A549 (cell line): ENCODE results near the gene CORO2A. TPM values are rescaled to one million over a fixed set of nuclear protein-coding genes. Genes with fewer than 3 reads are reported as not detected.

ENCODE experiments used
- ATAC-seq, 2 experiments: fragments of 200-7000 bp in 1 of 2; fragments of >200 bp in 1 of 2; cut with Nextera tagmentation in 1 of 2; cut with Tn5 transposase in 1 of 2; 3 replicates each; pipeline versions ENCODE4 v1.8.0 to v1.9.1; 2018 to 2020; ENCODE audit warnings: mild to moderate bottlenecking in 1 of 2, moderate library complexity in 1 of 2
- CTCF ChIA-PET: fragments of 300-600 bp; sonication (Branson Sonifier 250); formaldehyde crosslinking; extraction: SDS; loops from one replicate; lab custom pipeline; 2021; ENCODE audit warnings: antibody characterized with exemption, inconsistent platforms; lab: Yijun Ruan, JAX
- POLR2A ChIA-PET: fragments of 350-600 bp; formaldehyde crosslinking; extraction: SDS; loops from one replicate; lab custom pipeline; 2021; ENCODE audit warnings: antibody characterized with exemption, inconsistent platforms; lab: Yijun Ruan, JAX
- DNase-seq, 2 experiments: peaks; one replicate each; pipeline versions ENCODE4 v3.0.0 to v3.0.0-alpha.2; 2011 to 2016; ENCODE audit warnings: low read depth in 1 of 2, low spot score in 1 of 2
- FAIRE-seq: peaks from 2 replicates; lab custom pipeline; 2011; peaks lifted over from hg19 to GRCh38; lab: Jason Lieb, UNC
- H3K27ac ChIP-seq, 2 experiments: fragments of >200 bp; sonication (Bioruptor Twin); formaldehyde crosslinking; 3 replicates each; pipeline ENCODE4 v1.5.1; 2016 to 2017
- H3K4me1 ChIP-seq: fragments of >200 bp; sonication (Bioruptor Twin); formaldehyde crosslinking; 3 replicates; pipeline ENCODE4 v1.6.1; 2016
- H3K4me2 ChIP-seq: fragments of >200 bp; sonication (Bioruptor Twin); formaldehyde crosslinking; 3 replicates; pipeline ENCODE4 v1.6.1; 2016
- H3K4me3 ChIP-seq: fragments of >200 bp; sonication (Bioruptor Twin); formaldehyde crosslinking; 3 replicates; pipeline ENCODE4 v1.5.1; 2016
- H3K9me3 ChIP-seq: fragments of >200 bp; sonication (Bioruptor Twin); formaldehyde crosslinking; 3 replicates; pipeline ENCODE4 v1.6.1; 2016
- CEBPB ChIP-seq, 2 experiments: fragments of >200 bp in 1 of 2; sonication (Bioruptor Twin) in 1 of 2; formaldehyde crosslinking in 1 of 2; IDR thresholded peaks; 2 replicates each; pipeline ENCODE4 v1.6.1; 2012 to 2016
- CHD2 ChIP-seq: fragments of 150-350 bp; IDR thresholded peaks from 2 replicates; pipeline ENCODE4 v1.6.1; 2014; ENCODE audit warnings: low read length; ENCODE audit not compliant: partially characterized antibody
- EHF ChIP-seq: fragments of 250-450 bp; sonication (Bioruptor Pico); IDR thresholded peaks from 2 replicates; pipeline ENCODE4 v1.5.0; 2020; ENCODE audit warnings: mild to moderate bottlenecking
- EP300 ChIP-seq, 2 experiments: fragments of >200 bp; sonication (Bioruptor Twin); formaldehyde crosslinking; IDR thresholded peaks; 2 replicates in 1 of 2; 3 replicates in 1 of 2; pipeline ENCODE4 v1.6.1; 2016 to 2017
- FOSB ChIP-seq: fragments of 250-450 bp; sonication (Bioruptor Pico); IDR thresholded peaks from 2 replicates; pipeline ENCODE4 v1.5.0; 2020; ENCODE audit warnings: mild to moderate bottlenecking, moderate library complexity
- GATA3 ChIP-seq: IDR thresholded peaks from 2 replicates; pipeline ENCODE4 v1.6.1; 2012; ENCODE audit warnings: borderline replicate concordance
- HMGXB4 ChIP-seq: fragments of 250-450 bp; sonication (Bioruptor Pico); IDR thresholded peaks from 2 replicates; pipeline ENCODE4 v1.5.0; 2021; ENCODE audit warnings: mild to moderate bottlenecking, moderate library complexity, borderline replicate concordance
- HOXB13 ChIP-seq: fragments of 250-450 bp; sonication (Bioruptor Pico); IDR thresholded peaks from 2 replicates; pipeline ENCODE4 v1.5.0; 2020; ENCODE audit warnings: low read depth, mild to moderate bottlenecking, moderate library complexity
- KDM1A ChIP-seq: fragments of 200-600 bp; sonication (generic); IDR thresholded peaks from 2 replicates; pipeline ENCODE4 v1.6.1; 2016; ENCODE audit warnings: low read depth, mild to moderate bottlenecking
- KDM5A ChIP-seq: fragments of 200-600 bp; sonication (generic); IDR thresholded peaks from 2 replicates; pipeline ENCODE4 v1.6.1; 2016; ENCODE audit warnings: antibody characterized with exemption, mild to moderate bottlenecking
- MAFK ChIP-seq: fragments of 450-650 bp; IDR thresholded peaks from 2 replicates; pipeline ENCODE4 v1.6.1; 2014; ENCODE audit not compliant: partially characterized antibody
- MAX ChIP-seq: IDR thresholded peaks from 2 replicates; pipeline ENCODE4 v1.6.1; 2012
- PHF8 ChIP-seq: fragments of 200-600 bp; sonication (generic); IDR thresholded peaks from 2 replicates; pipeline ENCODE4 v1.6.1; 2016; ENCODE audit warnings: low read depth, mild to moderate bottlenecking, antibody characterized with exemption, moderate library complexity, borderline replicate concordance
- POLR2A ChIP-seq: IDR thresholded peaks from 2 replicates; pipeline ENCODE4 v1.6.1; 2012; ENCODE audit warnings: mild to moderate bottlenecking, low read length
- POLR2AphosphoS2 ChIP-seq: conservative IDR thresholded peaks from 2 replicates; pipeline ENCODE4 v1.6.1; 2012; ENCODE audit warnings: low read length, improper control_type of control experiment, inconsistent platforms
- RCOR1 ChIP-seq: fragments of 150-350 bp; IDR thresholded peaks from 2 replicates; pipeline ENCODE4 v1.6.1; 2014; ENCODE audit warnings: antibody characterized with exemption, low read length, low read depth
- SMC3 ChIP-seq: fragments of >200 bp; sonication (Bioruptor Twin); formaldehyde crosslinking; IDR thresholded peaks from 3 replicates; pipeline ENCODE4 v1.6.1; 2018; ENCODE audit warnings: inconsistent platforms
- SREBF2 ChIP-seq: fragments of 450-650 bp; IDR thresholded peaks from 2 replicates; pipeline ENCODE4 v1.6.1; 2014; ENCODE audit warnings: mild to moderate bottlenecking, moderate library complexity
- ZC3H11A ChIP-seq: fragments of 450-650 bp; IDR thresholded peaks from 2 replicates; pipeline ENCODE4 v1.6.1; 2014; ENCODE audit warnings: antibody characterized with exemption, mild to moderate bottlenecking
- ZFP36 ChIP-seq: fragments of 450-650 bp; IDR thresholded peaks from 2 replicates; pipeline ENCODE4 v1.6.1; 2014; ENCODE audit warnings: borderline replicate concordance; ENCODE audit not compliant: partially characterized antibody
- ZNF302 ChIP-seq: fragments of 250-450 bp; sonication (Bioruptor Pico); IDR thresholded peaks from 2 replicates; pipeline ENCODE4 v1.9.0; 2021; ENCODE audit warnings: inconsistent platforms, mild to moderate bottlenecking, moderate library complexity
- ZSCAN20 ChIP-seq: fragments of 250-450 bp; sonication (Bioruptor Pico); IDR thresholded peaks from 2 replicates; pipeline ENCODE4 v1.8.0; 2022; ENCODE audit warnings: mild to moderate bottlenecking, moderate library complexity
- WGBS: methylation state at CpG from one replicate; pipeline ENCODE4 v1.1.6; 2017; ENCODE audit errors: missing lambda C conversion rate; 5-methylcytosine and 5-hydroxymethylcytosine counted together
- polyA plus RNA-seq, 4 experiments: library from polyadenylated mRNA; depleted of rRNA in 3 of 4; stranded (reverse); fragments of >200 nt; fragmentation: RNase III in 1 of 4; extraction: RNeasy Plus Mini Kit Qiagen cat#74134 plus additional on column Dnase treatment in 1 of 4; gene quantifications; 2 replicates in 3 of 4; 3 replicates in 1 of 4; pipeline ENCODE4 v1.2.3, GENCODE V29; 2011 to 2017
- TF ChIP-seq, protein P1 (sequence below): fragments of >200 bp; sonication (Bioruptor Twin); formaldehyde crosslinking; IDR thresholded peaks from 3 replicates; pipeline ENCODE4 v1.6.1; 2016

Gene CORO2A
- polyA plus RNA-seq, 2 of the 4 experiments (the other 2 are of a cell fraction), result 0.49 to 2.0 TPM

DNA sequence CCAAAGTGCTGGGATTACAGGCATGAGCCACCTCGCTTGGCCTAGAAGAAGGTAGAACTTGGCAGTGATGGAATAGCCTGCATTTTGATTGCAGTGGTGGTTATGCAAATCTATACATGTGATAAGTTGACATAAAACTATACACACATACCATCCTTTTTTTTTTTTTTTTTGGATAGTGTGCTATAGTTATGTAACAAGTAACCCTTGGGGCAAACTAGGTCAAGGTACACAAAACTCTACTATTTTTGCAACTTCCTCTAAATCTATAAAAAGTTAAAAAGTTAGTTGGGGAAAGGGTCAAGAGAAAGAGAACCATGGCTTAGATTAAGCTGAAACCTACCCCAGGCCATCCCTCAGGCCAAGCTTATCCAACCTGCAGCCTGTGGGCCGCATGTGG lies 84.5 kb downstream of the CORO2A start:
- FAIRE-seq (no peak), ATAC-seq (no peak), DNase-seq (no peak)
- no peak overlapping the region for H3K27ac ChIP-seq
- H3K9me3 ChIP-seq, result no peaks in the 10 kb centered on the region
- TF ChIP-seq POLR2AphosphoS2, result no peak
- TF ChIP-seq PHF8, result no peak
- TF ChIP-seq ZSCAN20 (CRISPR knock-in tag), result no peak
- no peak for TF ChIP-seq SREBF2
- no peak for TF ChIP-seq MAX
- no peak for TF ChIP-seq KDM1A
- TF ChIP-seq SMC3, result no peak
- 92% methylated on average over 2 of the region's 2 CpGs for WGBS
- no peak overlapping the region for H3K4me2 ChIP-seq
- ChIA-PET CTCF (interaction anchor here (0.7 to 1.0 kb wide), 2 partner anchors 14 to 152 kb away, joined by 3 to 4 read pairs; no protein-coding TSS in a partner anchor), POLR2A (interaction anchor here (1.7 kb wide), 1 partner anchor 11 kb away, joined by 4 read pairs; the partner anchor contains the start of gene TRIM14)
- no peaks in the 10 kb centered on the region for H3K4me1 ChIP-seq
- H3K4me3 ChIP-seq, result no peak overlapping the region

DNA sequence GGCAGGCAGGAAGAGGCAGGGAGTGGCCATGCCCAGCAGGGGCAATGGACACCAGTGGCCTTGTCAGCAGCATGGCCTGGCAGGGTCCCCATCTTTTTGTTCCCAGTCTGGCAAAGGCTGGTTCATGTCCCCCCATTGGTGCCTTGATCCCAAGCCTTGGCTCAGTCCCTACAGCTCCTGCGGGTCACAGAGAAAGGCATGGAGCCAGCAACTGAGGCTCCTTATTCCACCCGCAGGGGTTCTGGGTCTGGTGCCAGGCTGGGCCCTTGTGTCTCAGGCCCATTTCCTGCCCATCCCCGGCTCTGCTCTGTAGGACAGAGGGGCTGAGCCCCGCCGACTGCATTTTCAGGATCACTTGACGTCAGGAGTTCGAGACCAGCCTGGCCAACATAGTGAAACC lies 87.4 kb downstream of the CORO2A start:
- no peak for FAIRE-seq
- 88% methylated on average over 7 of the region's 7 CpGs for WGBS
- POLR2A ChIA-PET, result no interaction called here

DNA sequence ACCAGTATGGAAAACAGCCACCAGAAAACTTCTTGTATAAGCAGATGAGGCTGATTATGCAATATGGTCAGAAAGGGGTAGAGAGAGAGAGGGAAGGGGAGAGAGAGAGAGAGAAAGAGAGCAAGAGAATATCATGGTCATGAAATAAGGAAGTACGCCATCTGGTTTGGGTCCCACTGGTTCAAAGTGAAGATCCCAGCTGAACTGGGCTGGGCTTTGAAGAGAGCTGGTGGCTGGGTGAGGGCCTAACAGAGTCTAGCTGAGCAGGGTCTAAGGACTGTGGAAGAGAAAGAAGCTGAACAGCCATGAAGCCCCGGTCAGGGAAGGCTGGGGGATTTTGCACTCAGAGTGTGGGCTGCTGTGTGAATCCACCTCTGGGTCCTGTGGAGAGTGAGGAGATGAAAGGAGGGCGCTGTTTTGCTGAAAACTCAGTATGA lies 88.0 kb downstream of the CORO2A start:
- no peak for FAIRE-seq
- no peak overlapping the region for H3K4me2 ChIP-seq
- no peaks in the 10 kb centered on the region for H3K4me1 ChIP-seq
- no peak; a peak in 1 of 6 replicates for ATAC-seq
- no peak overlapping the region for H3K4me3 ChIP-seq
- DNase-seq, result no peak
- CTCF ChIA-PET, result interaction anchor here (1.1 to 1.4 kb wide), 3 partner anchors 20 to 38 kb away, joined by 3 to 5 read pairs (median 3); no protein-coding TSS in a partner anchor
- POLR2A ChIA-PET, result no interaction called here
- H3K27ac ChIP-seq, result no peak overlapping the region
- no peaks in the 10 kb centered on the region for H3K9me3 ChIP-seq
- TF ChIP-seq FOSB (CRISPR knock-in tag), result no peak
- 96% methylated on average over 3 of the region's 3 CpGs for WGBS

More for the DNA sequence above, 87.4 kb downstream of the CORO2A start:
- no peak for DNase-seq
- Histone ChIP-seq H3K4me3 (no peak overlapping the region), H3K4me1 (no peaks in the 10 kb centered on the region), H3K9me3 (no peaks in the 10 kb centered on the region), H3K27ac (no peak overlapping the region), H3K4me2 (no peak overlapping the region)
- ATAC-seq, result no peak
- TF ChIP-seq EP300 (IDR thresholded peaks at IDR 0.05) (no peak), ZSCAN20 (CRISPR knock-in tag) (no peak), MAFK (no peak), ZNF302 (no peak), ZFP36 (no peak), EHF (CRISPR knock-in tag) (no peak), ZC3H11A (no peak), HOXB13 (CRISPR knock-in tag) (no peak), KDM5A (no peak), SMC3 (no peak), POLR2A (no peak), CHD2 (no peak), PHF8 (no peak), GATA3 (no peak), CEBPB (IDR thresholded peaks at IDR 0.05) (no peak)
- CTCF ChIA-PET, result interaction anchor here (1.1 to 1.6 kb wide), 4 partner anchors 14 to 37 kb away, joined by 3 to 5 read pairs (median 4); partner anchors contain the start of gene TRIM14

- H3K27ac ChIP-seq, result no peak overlapping the region
- FAIRE-seq, result no peak
- WGBS, result 94% methylated on average over 6 of the region's 6 CpGs
- CTCF ChIA-PET, result interaction anchor here (0.6 to 1.9 kb wide), 3 partner anchors 16 to 508 kb away, joined by 3 to 4 read pairs (median 3); no protein-coding TSS in a partner anchor
- no peaks in the 10 kb centered on the region for H3K4me1 ChIP-seq
- H3K9me3 ChIP-seq, result no peaks in the 10 kb centered on the region
- H3K4me3 ChIP-seq, result no peak overlapping the region
- ATAC-seq, result no peak; a peak in 1 of 6 replicates
- DNase-seq, result no peak
- POLR2A ChIA-PET, result interaction anchor here (0.7 kb wide), 1 partner anchor 117 kb away, joined by 5 read pairs; no protein-coding TSS in a partner anchor
- no peak overlapping the region for H3K4me2 ChIP-seq
- TF ChIP-seq SMC3 (no peak), EP300 (IDR thresholded peaks at IDR 0.05) (no peak), RCOR1 (no peak), MAX (no peak), CHD2 (no peak), HMGXB4 (CRISPR knock-in tag) (no peak)
- TF ChIP-seq, protein P1, sequence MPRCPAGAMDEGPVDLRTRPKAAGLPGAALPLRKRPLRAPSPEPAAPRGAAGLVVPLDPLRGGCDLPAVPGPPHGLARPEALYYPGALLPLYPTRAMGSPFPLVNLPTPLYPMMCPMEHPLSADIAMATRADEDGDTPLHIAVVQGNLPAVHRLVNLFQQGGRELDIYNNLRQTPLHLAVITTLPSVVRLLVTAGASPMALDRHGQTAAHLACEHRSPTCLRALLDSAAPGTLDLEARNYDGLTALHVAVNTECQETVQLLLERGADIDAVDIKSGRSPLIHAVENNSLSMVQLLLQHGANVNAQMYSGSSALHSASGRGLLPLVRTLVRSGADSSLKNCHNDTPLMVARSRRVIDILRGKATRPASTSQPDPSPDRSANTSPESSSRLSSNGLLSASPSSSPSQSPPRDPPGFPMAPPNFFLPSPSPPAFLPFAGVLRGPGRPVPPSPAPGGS, result no peak
Measured at GRCh38 chr9:98101868-98102273, 90.6 kb downstream of the CORO2A start.
